PC-3 (cell line): ENCODE results near the gene MIEF1.

ENCODE experiments used
- CTCF ChIP-seq: fragments of 300-600 bp; sonication (generic); conservative IDR thresholded peaks from 2 replicates; pipeline ENCODE4 v1.5.1; 2017; ENCODE audit warnings: antibody characterized with exemption, low read depth, mild to moderate bottlenecking, low read length
- EZH2 ChIP-seq: fragments of 300-600 bp; sonication (generic); IDR thresholded peaks from one replicate; pipeline ENCODE4 v1.6.1; 2017; ENCODE audit warnings: antibody characterized with exemption, mild to moderate bottlenecking, low read length; ENCODE audit not compliant: unreplicated experiment

DNA sequence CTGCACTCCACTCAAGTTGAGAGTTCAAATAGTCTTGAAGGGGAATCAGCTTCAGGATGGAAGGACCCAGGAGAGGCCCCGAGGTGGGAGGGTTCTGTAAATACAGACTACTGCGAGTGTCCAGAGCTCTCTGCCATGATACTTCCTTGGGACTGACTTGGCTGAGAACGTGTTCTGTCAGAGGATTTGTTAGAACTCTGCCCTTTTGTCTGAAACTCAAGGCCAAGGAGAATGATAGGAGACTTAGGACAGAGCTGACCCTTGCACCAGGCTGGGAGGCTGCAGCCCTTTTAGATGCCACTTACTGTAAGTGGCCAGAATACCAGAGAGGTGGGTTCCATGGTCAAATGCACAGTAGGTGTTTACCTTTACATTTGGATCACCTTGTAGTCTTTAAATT lies 15.4 kb downstream of the MIEF1 start:
- TF ChIP-seq CTCF (no peak), EZH2 (no peak)
